Thyroid gland (tissue), 4 donors: ENCODE results near the gene LHX6. TPM values are rescaled to one million over a fixed set of nuclear protein-coding genes. Genes with fewer than 3 reads are reported as not detected.

Experiments used
- DNase-seq, 2 donors: peaks; one replicate each; pipeline ENCODE4 v3.0.0-alpha.2; 2019
- H3K27ac ChIP-seq, 3 donors: fragments of 200-600 bp; sonication (generic); 1 replicate in 2 of 3; 2 replicates in 1 of 3; pipeline ENCODE4 v1.5.1; 2016 to 2019; ENCODE audit warnings: mild to moderate bottlenecking in 1 of 3, moderate library complexity in 1 of 3
- H3K27me3 ChIP-seq: fragments of 200-600 bp; sonication (generic); one replicate; pipeline ENCODE4 v1.5.1; 2019
- H3K36me3 ChIP-seq, 2 donors: fragments of 200-600 bp; sonication (generic); one replicate each; pipeline ENCODE4 v1.5.1; 2016 to 2019
- H3K4me1 ChIP-seq, 2 donors: fragments of 200-600 bp; sonication (generic); one replicate each; pipeline ENCODE4 v1.5.1; 2017 to 2019
- H3K4me3 ChIP-seq, 3 donors: fragments of 200-600 bp; sonication (generic); replicated peaks in 1 of 3; 1 replicate in 2 of 3; 2 replicates in 1 of 3; pipeline ENCODE4 v1.5.1; 2016; ENCODE audit warnings: mild to moderate bottlenecking in 1 of 3
- H3K9me3 ChIP-seq: fragments of 200-600 bp; sonication (generic); one replicate; pipeline ENCODE4 v1.5.1; 2017
- POLR2A ChIP-seq, 2 donors: fragments of 450-650 bp; IDR thresholded peaks; one replicate each; pipeline ENCODE4 v1.6.1; 2017; ENCODE audit warnings: antibody characterized with exemption in 2 of 2, mild to moderate bottlenecking in 2 of 2, moderate library complexity in 1 of 2
- WGBS, 2 donors: methylation state at CpG; one replicate each; pipeline ENCODE4 v1.1.5; 2017; 5-methylcytosine and 5-hydroxymethylcytosine counted together
- intact Hi-C: fragments of 100-400 bp; cut with DNase I; formaldehyde crosslinking; loops from one replicate; pipeline ENCODE4 v1.15.1; 2023
- total RNA-seq, 4 donors: library from RNA; depleted of rRNA; stranded (reverse); fragments of >200 nt; gene quantifications; one replicate each; pipeline ENCODE4 v1.2.3, GENCODE V29; 2016
- TF ChIP-seq, protein P1 (sequence below), 6 experiments: fragments of 200-600 bp in 3 of 6; fragments of 450-650 bp in 3 of 6; sonication (generic) in 3 of 6; IDR thresholded peaks; one replicate each; pipeline ENCODE4 v1.5.1; 2016 to 2019; ENCODE audit warnings: antibody characterized with exemption in 6 of 6, mild to moderate bottlenecking in 2 of 6, inconsistent platforms in 1 of 6, moderate library complexity in 1 of 6

Gene LHX6
- total RNA-seq, 4 donors from 2014 or later = 1.3 to 4.4 (median 1.7) TPM

DNA sequence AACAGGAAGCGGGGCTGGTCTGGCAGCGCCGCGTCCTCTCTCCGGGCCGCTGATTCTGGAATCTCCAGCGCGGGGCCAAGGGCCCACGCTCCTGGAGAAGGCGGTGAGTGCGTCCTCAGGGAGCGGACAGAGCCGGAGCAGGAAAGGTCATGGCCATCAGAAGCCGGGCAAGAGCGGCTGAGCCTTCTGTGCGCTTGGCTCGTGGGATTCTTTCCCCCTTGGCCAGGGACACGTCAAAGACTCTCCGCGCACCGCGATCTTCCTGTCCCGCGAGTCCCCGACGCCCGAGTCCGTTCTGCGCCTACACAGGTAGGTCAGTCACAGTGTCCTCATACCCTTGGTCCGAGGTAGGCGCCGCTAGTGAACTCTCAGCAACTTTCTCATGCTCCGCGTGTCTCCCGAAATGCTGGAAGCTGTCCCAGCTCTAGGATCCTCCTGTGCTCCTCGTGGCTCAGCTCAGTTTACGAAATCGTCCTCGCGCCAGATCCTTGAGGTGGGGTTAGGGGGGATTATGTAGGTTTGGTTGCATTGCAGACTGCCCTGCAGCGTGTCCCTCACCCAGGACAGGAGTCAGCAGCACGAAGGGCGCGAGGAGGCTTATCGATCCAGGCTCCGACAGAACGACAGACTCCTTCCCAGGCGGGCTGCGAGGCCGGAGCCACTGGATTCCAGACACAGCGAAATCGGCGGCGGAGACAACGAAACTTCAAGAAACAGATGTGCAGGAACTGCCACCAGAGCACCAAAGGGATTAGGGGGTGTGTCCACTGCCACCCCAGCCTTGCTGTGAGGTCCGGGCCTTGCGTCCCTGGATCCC, 8.7 kb downstream of the LHX6 start:
- DNase-seq = peak; percentile 37 to 46
- Histone ChIP-seq H3K9me3 (no peaks in the 10 kb centered on the region), H3K4me1 (peaks cover 17 to 33% of the 10 kb centered on the region in 2 donors), H3K36me3 (no peaks in the 10 kb centered on the region), H3K27me3 (peaks cover 54% of the 10 kb centered on the region), H3K4me3 (peak overlapping the region in 1 of 3 donors; percentile 18), H3K27ac (no peak overlapping the region)
- 13 to 19% methylated on average over 22 to 25 of the region's 57 CpGs for WGBS, 2 donors
- intact Hi-C loops = no loop called here
- TF ChIP-seq, protein P1, sequence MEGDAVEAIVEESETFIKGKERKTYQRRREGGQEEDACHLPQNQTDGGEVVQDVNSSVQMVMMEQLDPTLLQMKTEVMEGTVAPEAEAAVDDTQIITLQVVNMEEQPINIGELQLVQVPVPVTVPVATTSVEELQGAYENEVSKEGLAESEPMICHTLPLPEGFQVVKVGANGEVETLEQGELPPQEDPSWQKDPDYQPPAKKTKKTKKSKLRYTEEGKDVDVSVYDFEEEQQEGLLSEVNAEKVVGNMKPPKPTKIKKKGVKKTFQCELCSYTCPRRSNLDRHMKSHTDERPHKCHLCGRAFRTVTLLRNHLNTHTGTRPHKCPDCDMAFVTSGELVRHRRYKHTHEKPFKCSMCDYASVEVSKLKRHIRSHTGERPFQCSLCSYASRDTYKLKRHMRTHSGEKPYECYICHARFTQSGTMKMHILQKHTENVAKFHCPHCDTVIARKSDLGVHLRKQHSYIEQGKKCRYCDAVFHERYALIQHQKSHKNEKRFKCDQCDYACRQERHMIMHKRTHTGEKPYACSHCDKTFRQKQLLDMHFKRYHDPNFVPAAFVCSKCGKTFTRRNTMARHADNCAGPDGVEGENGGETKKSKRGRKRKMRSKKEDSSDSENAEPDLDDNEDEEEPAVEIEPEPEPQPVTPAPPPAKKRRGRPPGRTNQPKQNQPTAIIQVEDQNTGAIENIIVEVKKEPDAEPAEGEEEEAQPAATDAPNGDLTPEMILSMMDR (IDR thresholded peaks at IDR 0.05) = no peak
- TF ChIP-seq POLR2A (IDR thresholded peaks at IDR 0.05) = no peak

DNA sequence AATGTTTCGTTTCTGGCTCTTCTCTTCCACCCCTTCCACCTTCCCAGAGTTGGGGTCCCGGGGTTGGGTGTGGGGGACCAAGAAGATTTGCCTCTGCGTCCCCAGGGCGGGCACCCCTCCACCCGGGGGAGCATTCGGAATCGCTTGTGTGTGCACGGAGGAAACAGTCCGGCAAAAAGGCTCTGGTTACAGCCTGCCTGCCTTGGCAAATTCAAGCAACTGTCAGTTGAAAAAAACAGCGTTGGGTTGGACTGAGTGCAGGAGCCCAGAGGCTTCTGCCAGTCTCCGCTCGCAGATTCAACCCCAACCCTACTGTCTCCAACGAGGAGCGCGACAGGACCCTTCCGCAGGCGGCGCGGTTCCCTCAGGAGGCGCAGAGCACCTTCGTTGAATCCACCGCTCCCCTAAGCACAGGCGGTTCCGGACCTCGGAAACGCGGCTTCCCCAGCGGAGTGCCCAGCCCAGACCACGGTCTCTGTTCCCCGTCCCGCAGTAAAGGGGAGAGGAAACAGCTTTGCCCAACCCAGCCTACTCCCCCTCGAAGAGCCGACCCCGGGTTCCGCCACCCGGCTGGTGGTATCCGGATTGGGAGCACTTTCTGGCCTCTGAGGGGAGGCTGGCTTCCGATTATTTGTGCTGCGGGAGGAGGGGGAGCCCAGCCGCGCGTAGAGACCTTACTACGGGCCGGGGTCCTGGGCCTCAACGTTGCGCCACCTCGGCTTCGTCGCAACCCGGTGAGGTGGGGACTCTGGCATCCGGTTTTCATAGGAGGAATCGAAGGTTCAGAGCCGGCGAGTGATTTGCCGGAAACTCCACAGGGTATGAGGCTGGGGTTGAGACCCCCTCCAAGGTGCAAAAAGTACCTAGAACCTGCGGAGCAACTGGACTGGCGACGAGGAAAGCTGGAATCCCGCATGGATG, 9.6 kb downstream of the LHX6 start:
- no peak overlapping the region for H3K27ac ChIP-seq
- H3K9me3 ChIP-seq = no peaks in the 10 kb centered on the region
- no peaks in the 10 kb centered on the region for H3K36me3 ChIP-seq
- WGBS, 2 donors = 12 to 15% methylated on average over 39 to 43 of the region's 59 CpGs
- no peak for DNase-seq
- intact Hi-C loops = no loop called here
- peaks cover 55% of the 10 kb centered on the region for H3K27me3 ChIP-seq
- TF ChIP-seq, protein P1 (IDR thresholded peaks at IDR 0.05) = no peak
- TF ChIP-seq POLR2A (IDR thresholded peaks at IDR 0.05) = no peak
- H3K4me1 ChIP-seq = peaks cover 18 to 34% of the 10 kb centered on the region in 2 donors
- H3K4me3 ChIP-seq = peak overlapping the region in 1 of 3 donors; percentile 18

DNA sequence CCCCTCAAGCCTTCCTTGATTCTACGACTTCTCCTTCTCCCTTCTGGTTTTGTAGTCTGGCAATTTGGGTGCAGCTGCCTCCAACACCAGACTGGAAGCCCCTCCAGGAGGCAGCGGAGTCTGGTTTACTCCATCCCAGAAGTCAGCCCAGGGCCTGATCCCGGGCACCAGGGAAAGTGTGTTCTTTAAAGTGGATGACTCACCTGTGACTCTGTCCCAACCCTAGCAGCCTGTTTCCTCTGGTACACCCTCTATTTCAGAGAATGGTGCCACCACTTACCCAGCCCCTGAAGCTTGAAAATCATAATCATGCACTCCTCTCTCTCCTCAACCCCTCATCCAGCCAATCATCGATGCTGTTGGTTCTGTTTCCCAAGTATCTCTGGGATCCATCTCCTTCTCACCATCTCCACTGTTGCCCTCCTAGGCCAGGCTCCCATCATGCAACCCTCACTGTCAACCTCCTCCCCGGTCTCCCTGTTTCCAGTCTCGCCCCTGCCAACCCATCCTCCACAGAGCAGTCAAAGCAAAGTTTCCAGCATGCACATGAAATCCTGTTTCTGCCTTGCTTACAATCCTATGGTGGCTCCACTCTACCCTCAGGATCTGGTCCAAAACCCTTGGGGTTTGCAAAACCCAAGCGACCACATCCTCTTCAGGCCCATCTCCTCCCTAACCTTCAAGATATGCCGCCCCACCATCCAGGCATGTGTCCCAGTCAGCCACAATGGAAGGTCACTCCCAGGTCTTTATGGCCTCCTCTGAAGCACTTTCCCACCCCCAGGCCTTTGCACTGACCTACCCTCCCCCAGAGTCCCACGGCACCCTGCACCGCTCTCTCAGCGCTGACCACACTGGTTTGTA, 10.5 kb downstream of the LHX6 start:
- Histone ChIP-seq H3K27ac (no peak overlapping the region), H3K36me3 (no peaks in the 10 kb centered on the region), H3K9me3 (no peaks in the 10 kb centered on the region), H3K4me3 (no peak overlapping the region), H3K4me1 (peaks cover 27 to 43% of the 10 kb centered on the region in 2 donors), H3K27me3 (peaks cover 64% of the 10 kb centered on the region)
- TF ChIP-seq, protein P1 (IDR thresholded peaks at IDR 0.05) = no peak
- TF ChIP-seq POLR2A (IDR thresholded peaks at IDR 0.05) = no peak
- no peak for DNase-seq
- intact Hi-C loops = no loop called here
- 37 to 48% methylated on average over 11 of the region's 11 CpGs for WGBS, 2 donors

DNA sequence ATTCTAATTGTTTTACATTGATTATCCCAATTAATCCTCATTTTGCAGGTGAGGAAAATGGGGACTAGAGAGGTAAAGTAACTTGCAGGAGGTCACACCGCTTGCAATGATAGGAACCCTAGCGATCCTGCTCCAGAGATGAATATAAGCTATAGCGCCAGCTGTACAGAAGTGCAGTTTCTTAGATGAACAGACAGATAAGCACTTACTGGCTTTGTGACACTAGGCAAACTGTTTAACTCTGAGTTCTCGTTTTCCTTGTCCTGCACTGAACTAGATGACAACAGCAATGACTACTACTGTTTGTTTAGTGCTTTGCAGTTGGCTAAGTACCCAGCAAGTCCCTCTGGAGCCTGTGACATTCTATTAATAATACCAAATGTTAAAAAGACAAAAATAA, 11.1 kb downstream of the LHX6 start:
- Histone ChIP-seq H3K4me3 (no peak overlapping the region), H3K4me1 (peaks cover 27 to 44% of the 10 kb centered on the region in 2 donors), H3K27ac (no peak overlapping the region), H3K36me3 (no peaks in the 10 kb centered on the region), H3K27me3 (peaks cover 66% of the 10 kb centered on the region), H3K9me3 (no peaks in the 10 kb centered on the region)
- WGBS, 2 donors = 45% methylated on average over 4 of the region's 4 CpGs
- TF ChIP-seq, protein P1 (IDR thresholded peaks at IDR 0.05) = no peak
- no peak for TF ChIP-seq POLR2A (IDR thresholded peaks at IDR 0.05)
- intact Hi-C loops = no loop called here
- DNase-seq = no peak
